Spleen (tissue), 7 donors: ENCODE data around the gene DONSON.

Experiments used
- POLR2A ChIP-seq, 3 donors: fragments of 450-650 bp; IDR thresholded peaks; one replicate each; pipeline ENCODE4 v1.5.1; 2017; ENCODE audit warnings: antibody characterized with exemption in 3 of 3, mild to moderate bottlenecking in 1 of 3
- TF ChIP-seq, protein P1 (sequence below), 11 experiments: fragments of 200-600 bp in 7 of 11; fragments of 450-650 bp in 4 of 11; sonication (generic) in 4 of 11; IDR thresholded peaks in 8 of 11; conservative IDR thresholded peaks in 3 of 11; 1 replicate in 7 of 11; 2 replicates in 4 of 11; pipeline versions ENCODE4 v1.4.0 to v1.8.0; 2016 to 2021; ENCODE audit warnings: antibody characterized with exemption in 11 of 11, inconsistent platforms in 4 of 11, mild to moderate bottlenecking in 1 of 11
- donor health status: DM: no; HTN: no; CAD: no; lungs with moderate emphysema.
- donor health status: DM: no; HTN: no; CAD: no.
- donor health status: DM: no; HTN: no; CAD: no.

DNA sequence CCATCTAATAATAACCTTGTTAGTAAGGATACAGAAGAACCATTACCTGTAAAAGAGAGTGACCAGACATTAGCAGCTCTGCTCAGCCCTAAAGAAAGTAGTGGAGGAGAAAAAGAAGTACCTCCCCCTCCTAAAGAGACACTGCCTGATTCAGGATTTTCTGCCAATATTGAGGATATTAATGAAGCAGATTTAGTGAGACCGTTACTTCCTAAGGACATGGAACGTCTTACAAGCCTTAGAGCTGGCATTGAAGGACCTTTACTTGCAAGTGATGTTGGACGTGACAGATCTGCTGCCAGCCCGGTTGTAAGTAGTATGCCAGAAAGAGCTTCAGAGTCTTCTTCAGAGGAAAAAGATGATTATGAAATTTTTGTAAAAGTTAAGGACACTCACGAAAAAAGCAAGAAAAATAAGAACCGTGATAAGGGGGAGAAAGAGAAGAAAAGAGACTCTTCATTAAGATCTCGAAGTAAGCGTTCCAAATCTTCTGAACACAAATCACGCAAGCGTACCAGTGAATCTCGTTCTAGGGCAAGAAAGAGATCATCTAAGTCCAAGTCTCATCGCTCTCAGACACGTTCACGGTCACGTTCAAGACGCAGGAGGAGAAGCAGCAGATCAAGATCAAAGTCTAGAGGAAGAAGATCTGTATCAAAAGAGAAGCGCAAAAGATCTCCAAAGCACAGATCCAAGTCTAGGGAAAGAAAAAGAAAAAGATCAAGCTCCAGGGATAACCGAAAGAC is 34.1 kb downstream of the DONSON start:
- TF ChIP-seq, protein P1, sequence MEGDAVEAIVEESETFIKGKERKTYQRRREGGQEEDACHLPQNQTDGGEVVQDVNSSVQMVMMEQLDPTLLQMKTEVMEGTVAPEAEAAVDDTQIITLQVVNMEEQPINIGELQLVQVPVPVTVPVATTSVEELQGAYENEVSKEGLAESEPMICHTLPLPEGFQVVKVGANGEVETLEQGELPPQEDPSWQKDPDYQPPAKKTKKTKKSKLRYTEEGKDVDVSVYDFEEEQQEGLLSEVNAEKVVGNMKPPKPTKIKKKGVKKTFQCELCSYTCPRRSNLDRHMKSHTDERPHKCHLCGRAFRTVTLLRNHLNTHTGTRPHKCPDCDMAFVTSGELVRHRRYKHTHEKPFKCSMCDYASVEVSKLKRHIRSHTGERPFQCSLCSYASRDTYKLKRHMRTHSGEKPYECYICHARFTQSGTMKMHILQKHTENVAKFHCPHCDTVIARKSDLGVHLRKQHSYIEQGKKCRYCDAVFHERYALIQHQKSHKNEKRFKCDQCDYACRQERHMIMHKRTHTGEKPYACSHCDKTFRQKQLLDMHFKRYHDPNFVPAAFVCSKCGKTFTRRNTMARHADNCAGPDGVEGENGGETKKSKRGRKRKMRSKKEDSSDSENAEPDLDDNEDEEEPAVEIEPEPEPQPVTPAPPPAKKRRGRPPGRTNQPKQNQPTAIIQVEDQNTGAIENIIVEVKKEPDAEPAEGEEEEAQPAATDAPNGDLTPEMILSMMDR (IDR thresholded peaks at IDR 0.05 in 8 of 11, conservative IDR thresholded peaks at IDR 0.05 in 3 of 11): no peak
- TF ChIP-seq POLR2A (IDR thresholded peaks at IDR 0.05): no peak
